Fibroblast of lung (primary cell): Measurements from ENCODE around the gene GMFB.

ENCODE experiments used
- CTCF ChIP-seq, 2 donors: IDR thresholded peaks in 1 of 2; conservative IDR thresholded peaks in 1 of 2; 1 replicate in 1 of 2; 2 replicates in 1 of 2; pipeline ENCODE4 v1.5.1; 2011 to 2012; ENCODE audit warnings: low read length in 2 of 2, control low read depth in 1 of 2, inconsistent platforms in 1 of 2, low read depth in 1 of 2, mild to moderate bottlenecking in 1 of 2
- EZH2 ChIP-seq: IDR thresholded peaks from 2 replicates; pipeline ENCODE4 v1.5.1; 2012; ENCODE audit warnings: low read length, control low read depth, mild to moderate bottlenecking; ENCODE audit errors: missing control alignments

- TF ChIP-seq CTCF (conservative IDR thresholded peaks at IDR 0.05 in 1 of 2, IDR thresholded peaks at IDR 0.05 in 1 of 2; ENCODE audit: low read depth in 1 of 2, low read length in 2 of 2), result peak; percentile 50 to 67
- TF ChIP-seq EZH2, result no peak
Observed at GRCh38 chr14:54488646-54489317, at the start of gene GMFB.
